Middle frontal gyrus (tissue), 1 donor: ENCODE measurements around the gene RIF1.

Experiments used
- DNase-seq: peaks from one replicate; pipeline ENCODE4 v3.0.0-alpha.2; 2015; ENCODE audit warnings: low spot score; ENCODE audit errors: extremely low spot score

Gene RIF1, protein sequence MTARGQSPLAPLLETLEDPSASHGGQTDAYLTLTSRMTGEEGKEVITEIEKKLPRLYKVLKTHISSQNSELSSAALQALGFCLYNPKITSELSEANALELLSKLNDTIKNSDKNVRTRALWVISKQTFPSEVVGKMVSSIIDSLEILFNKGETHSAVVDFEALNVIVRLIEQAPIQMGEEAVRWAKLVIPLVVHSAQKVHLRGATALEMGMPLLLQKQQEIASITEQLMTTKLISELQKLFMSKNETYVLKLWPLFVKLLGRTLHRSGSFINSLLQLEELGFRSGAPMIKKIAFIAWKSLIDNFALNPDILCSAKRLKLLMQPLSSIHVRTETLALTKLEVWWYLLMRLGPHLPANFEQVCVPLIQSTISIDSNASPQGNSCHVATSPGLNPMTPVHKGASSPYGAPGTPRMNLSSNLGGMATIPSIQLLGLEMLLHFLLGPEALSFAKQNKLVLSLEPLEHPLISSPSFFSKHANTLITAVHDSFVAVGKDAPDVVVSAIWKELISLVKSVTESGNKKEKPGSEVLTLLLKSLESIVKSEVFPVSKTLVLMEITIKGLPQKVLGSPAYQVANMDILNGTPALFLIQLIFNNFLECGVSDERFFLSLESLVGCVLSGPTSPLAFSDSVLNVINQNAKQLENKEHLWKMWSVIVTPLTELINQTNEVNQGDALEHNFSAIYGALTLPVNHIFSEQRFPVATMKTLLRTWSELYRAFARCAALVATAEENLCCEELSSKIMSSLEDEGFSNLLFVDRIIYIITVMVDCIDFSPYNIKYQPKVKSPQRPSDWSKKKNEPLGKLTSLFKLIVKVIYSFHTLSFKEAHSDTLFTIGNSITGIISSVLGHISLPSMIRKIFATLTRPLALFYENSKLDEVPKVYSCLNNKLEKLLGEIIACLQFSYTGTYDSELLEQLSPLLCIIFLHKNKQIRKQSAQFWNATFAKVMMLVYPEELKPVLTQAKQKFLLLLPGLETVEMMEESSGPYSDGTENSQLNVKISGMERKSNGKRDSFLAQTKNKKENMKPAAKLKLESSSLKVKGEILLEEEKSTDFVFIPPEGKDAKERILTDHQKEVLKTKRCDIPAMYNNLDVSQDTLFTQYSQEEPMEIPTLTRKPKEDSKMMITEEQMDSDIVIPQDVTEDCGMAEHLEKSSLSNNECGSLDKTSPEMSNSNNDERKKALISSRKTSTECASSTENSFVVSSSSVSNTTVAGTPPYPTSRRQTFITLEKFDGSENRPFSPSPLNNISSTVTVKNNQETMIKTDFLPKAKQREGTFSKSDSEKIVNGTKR (N-terminal part only)

DNA sequence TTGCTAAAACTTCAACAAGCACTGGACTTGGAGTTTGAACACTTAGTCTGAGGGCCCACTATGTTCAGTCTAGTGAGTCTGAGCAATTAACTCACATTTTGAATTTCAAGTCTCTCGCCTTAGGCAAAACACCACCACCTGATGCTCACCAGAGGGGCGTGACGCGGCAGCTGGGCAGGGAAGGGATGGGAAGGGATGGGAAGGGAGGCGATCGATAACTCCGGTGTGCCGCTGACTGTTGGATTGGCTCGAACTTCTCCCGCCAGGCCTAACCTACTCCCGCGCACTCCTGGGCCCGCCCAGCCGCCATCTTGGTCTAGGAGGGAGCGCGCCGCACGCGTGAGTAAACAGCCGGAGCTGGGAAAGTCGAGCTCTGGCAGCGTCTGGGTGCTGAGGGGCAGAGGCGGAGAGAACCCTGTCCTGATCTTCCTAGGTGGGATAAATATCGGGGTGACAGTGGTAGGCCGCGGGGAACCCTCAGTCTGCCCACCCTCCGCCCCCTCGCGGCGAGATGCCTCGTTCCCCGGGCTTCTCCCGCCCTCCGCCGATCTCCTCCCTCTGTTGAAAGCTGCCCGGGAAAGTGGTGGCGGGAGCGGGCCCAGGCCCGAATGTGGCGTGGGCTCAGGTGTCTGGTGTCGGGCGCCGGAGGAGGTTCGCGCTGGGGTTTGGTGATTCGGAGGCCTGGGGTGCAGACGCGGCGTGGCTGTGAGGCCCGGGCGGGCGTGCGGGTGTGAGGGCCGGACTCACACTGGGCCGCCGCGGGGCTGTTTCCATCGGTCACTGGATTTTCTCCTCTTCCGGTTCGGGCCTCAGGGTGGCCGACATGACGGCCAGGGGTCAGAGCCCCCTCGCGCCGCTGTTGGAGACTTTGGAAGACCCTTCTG, at the start of gene RIF1:
RIF1 (plus strand) TSS at position 302 of the 884 bp plus-strand sequence; CDS start at position 824, 522 bp downstream.
- peak; percentile 74 for DNase-seq

DNA sequence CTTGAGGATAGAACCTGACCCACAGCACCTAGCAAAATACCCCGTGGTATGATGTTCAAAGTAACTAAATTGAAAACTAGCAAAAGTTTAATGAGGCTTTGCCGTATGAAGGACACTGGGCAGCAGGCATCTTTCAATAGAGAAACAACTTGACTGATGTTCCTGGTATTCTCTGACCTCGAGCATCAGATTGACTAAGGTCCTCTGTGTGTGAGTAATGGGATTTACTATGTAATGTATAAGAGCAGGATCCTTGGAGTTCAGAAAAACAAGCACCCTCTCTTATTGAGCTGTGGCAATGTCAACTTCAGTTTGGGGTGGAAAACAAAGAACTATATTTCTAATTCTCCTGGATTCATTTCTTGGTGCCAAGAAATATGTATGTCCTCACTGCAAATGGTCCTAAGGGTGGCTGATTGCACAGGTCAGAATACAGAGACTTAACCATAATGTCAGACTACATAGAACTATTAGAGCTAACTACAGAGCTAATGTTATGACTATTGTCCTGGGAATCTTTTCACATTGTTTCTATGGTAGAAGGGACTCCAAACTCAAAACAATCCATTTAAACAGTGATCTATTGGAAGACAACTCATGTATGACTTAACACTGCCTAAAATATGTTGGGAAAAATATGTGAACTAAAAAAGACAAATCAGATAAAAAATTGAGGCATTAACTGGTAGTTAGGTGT, 47.9 kb upstream of the RIF1 start:
- no peak for DNase-seq

DNA sequence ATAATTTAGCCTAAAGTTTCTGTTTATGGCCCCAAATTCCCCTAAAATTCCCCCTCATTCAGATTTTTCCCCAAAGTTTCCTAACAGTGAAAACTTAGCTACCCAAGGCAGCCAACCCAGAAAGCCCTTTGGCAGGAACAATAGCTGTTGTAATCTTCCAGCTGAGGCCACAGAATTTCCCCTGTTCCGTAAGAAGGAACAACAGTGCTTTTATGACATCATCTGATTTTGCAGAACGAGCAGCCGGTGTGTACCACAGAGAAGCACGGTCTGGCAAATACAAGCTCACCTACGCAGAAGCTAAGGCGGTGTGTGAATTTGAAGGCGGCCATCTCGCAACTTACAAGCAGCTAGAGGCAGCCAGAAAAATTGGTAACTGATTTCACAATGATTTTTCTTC, 46.0 kb upstream of the RIF1 start:
- DNase-seq: no peak

DNA sequence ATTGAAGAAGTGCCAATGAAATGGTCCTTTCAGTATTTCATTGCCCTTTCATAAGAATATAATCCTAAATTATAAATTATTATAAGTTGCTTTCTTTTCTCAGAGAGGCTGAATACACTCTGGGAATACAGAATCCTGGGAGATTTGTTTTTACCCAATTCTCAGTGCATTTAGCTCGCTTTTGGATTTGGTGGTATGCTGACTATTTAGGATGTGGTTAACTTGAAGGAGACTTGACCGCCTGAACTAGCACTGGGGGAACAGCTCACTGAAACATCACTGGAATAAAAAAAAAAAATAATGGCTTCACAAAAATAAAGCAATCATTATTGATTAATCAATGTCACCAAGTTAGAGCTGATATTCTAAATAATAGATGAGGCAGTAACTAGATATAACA, 42.1 kb upstream of the RIF1 start:
- no peak for DNase-seq

DNA sequence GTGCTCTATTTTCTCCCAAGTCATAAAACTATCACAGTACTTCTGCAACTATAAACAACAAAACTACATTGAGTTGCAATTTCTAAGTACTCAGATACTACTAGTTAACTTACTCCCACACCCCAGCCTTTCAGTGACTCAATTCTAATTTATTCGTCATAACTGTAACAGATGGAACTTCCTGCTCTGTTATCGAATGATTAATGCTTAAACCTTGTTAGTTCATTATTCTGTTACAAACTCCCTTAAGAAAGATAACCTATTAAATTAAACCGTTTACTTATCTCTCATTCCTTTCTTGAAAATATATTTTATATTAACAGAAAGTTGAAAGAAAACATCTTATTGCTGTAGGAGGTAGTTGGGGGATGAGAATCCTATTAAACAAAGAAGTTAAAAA, 35.3 kb upstream of the RIF1 start:
- DNase-seq: no peak

DNA sequence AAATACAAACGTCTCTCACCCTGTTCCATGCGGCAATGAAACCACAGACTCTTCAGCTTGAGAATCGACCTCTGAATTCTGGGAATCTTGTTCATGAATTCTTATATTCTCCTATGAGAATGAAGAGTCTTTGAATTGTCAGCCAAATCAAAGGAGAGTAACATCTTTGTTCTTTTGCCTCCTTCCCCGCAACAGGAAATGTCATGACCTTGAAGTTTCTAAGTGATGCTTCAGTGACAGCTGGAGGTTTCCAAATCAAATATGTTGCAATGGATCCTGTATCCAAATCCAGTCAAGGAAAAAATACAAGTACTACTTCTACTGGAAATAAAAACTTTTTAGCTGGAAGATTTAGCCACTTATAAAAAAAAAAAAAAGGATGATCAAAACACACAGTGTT, 30.5 kb upstream of the RIF1 start:
- DNase-seq: no peak

DNA sequence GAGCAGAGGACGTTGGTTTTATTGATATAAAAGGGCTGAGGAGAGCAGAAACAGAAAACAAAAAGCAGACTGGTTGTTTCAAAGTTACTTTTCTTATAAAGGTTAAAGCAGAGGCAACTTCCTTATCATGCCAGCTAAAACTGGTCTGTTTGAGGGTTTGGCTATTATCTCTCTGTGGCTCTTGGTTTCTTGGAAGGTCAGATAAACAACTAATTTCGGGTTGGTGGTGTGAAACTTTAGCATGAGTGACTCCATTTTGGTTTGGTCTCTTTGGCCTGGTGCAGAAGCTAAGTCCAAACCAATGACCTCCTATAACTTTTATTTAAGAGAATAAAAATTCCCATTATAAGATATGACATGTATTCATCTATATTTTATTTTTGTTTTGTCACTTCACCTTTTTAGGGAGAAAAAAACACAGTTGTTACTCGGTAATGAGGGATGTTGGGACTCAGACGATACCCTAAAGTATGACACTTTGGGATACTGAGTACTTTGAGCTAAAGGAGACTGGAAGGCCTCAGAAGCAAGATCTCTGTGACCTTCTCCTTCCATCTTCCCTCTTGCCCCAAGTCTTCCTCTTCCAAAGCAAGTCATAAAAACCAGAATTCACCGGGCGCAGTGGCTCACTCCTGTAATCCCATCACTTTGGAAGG, 29.0 kb upstream of the RIF1 start:
- DNase-seq: no peak

DNA sequence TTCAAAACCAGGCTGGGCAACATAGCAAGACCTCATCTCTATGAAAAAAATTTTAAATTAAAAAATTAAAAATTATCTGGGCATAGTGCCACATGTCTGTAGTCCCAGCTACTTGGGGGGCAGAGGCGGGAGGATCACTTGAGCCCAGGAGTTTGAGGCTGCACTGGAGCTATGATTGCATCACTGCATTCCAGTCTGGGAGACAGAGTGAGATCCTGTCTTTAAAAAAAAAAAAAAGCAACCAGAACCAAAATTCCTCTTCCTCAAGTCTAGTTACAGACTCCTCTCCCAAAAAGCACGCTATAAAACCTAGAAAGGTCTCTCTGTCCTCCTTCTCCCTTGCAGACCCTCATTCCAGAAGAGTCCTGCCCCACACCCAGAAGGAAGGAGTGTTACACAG, 28.4 kb upstream of the RIF1 start:
- no peak for DNase-seq

DNA sequence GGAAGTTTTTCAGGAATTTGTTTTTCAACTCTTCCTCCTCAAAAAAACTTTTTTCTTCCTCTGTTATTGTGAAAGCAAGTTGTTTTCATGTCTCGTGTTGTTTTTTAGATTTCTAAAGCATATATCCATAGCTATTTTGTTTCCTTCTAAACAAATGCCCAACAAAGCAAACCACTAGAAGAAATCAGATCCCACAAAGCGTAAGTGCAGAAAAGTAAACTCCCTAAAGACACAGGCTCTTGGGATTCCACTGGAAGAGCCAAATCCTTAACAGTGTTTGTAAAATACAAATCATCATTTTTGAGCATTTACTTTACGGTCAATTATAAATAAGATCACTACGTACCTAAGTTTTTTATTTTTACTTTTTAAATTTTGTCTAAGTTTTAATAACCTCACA, 21.7 kb upstream of the RIF1 start:
- no peak for DNase-seq

DNA sequence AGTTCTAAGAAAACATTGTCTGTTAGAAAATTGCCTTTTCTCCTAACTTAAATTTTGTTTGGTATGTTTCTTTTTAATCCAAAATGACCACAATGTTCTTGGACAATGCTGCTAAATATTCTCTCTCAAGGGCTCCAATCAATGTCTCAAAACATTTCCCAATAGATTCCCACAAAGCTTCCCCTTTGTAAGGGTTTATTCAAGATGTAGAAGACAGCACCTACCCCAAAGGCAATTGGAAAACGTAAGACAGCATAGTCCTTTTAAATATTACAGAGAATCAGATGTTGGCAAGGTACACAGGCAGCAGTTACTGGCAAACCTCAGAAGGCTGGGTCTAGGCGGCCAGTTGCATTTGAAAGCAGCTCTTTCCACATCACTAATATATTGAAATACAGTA, 18.3 kb upstream of the RIF1 start:
- DNase-seq: no peak

DNA sequence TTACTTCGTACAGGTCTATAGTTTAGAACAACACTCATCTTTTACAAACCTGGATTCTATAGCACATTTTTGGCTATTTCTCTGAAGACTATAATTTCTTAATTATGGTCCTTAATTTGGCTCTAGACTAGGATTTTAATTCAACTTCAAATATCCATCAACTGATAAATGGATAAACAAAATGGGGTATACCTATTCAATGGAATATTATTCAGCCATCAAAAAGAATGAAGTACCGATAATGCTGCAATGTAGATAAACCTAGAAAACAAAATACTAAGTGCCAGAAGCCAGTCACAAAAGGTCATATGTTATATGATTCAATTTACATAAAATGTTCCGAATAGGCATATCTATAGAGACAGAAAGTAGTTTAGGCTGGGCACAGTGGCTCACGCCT, 15.2 kb upstream of the RIF1 start:
- no peak for DNase-seq

DNA sequence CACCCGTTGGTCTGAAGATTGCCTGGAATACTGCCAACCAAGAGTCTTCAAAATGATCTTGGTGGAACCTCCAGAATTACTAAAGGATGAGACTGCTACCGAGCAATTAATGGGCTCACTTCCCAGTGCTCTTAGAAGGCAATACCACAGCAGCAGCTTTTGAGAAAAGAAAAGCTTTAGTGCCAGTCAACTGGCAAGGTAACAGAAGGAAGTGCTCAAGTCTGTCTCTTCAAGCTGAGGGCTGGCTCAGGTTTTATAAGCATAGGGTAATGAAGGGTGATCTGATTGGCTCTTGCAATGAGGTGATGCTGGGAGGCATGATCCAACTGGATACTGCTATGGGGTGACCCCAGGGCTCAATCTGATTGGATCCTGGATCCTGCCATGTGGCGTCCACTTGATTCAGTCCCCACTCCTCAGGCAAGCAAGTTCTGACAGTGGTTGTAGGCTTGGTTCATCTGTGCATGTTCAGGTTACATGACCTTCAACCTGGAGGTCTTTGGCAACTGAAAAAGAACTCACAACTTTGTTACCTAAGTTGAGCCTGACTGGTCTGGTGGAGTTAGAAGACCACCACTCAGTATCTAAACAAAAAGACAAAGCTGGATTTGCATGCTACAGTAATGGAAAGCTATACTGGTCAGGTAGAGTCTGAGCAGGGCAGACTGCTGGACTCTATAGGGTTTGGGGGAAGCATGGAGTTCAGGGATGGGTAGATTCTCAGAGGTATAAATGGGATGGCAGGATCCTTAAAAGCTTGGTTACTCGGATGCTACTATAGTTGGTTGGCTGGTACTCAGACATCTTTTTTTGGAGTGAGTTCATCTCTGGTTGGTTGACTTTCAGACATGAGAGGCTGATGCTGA, 14.0 kb upstream of the RIF1 start:
- DNase-seq: no peak

DNA sequence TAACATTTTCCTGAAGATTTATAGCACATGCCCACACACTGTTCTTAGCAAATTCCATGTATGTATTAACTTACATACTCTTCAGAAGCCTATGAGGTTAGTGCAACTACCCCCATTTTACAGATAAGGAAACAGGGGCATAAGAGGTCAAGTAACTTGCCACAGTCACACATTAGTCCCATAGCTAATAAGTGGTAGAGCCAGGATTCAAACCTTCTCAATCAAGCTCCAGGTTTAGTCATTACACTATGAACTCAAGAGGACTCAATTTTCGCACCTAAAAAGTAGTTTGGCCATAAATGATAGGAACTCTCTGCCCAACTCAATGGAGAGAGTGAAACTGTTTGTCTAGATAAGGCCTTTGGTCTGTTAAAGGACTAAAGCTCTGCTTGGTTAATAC, 9.7 kb upstream of the RIF1 start:
- DNase-seq: no peak

DNA sequence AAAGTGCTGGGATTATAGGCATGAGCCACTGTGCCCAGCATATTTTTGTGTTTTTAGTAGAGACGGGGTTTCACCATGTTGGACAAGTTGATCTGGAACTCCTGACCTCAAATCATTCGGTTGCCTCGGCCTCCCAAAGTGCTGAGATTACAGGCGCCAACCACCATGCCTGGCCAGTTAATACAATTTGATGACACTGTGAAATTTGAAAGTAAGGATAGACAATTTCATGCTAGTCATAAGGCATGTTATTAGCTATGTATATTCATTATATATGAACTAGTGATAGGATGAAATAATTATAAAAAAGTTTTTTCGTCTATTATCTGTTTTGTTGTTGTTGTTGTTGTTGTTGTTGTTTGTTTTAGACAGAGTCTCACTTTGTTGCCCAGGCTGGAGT, 8.6 kb upstream of the RIF1 start:
- no peak for DNase-seq

DNA sequence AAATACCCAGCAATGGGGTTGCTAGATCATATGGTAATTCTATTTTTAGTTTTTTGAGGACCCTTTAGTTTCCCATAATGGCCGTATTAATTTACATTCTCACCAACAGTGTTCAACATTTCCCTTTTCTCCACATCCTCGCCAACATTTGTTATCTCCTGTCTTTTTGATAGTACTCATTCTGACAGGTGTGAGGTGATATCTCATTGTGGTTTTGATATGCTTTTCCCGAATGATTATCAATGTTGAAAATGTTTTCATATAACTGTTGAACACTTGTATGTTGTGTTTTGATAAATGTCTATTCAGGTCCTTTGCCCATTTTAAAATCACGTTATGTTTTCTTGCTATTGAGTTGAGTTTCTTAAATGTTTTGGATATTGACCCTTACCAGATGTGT, 5.8 kb upstream of the RIF1 start:
- no peak for DNase-seq

DNA sequence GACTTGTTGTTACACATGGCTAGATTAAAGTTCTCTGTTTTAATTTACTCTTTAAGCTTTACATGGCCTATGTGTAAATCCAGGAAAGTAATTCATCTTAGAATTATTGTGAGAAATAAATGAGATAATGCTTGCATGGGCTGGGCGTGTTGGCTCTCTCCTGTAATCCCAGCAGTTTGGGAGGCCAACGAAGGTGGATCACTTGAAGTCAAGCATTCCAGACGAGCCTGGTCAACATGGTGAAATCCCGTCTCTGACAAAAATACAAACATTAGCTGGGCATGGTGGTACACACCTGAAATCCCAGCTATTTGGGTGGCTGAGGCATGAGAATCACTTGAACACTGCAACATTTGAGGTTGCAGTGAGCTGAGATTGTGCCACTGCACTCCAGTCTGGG, 4.3 kb upstream of the RIF1 start:
- no peak for DNase-seq

DNA sequence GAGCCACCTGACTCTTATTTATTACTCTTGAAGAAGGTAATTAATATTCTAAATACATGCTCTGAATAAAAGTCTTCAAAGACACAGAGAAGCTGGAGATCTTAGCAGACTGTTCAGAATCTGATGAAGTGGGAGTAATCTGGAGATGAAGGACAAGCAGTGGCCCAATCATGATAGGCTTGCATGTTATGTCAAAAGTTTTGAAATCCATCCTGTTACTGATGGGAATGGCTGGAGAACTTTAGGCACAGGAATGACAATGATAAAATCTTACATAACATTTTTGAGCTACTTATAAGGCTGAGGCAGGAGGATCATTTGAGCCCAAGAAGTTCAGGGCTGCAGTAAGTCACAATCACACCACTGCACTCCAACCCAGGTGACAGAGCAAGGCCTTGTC, 2.4 kb upstream of the RIF1 start:
- DNase-seq: no peak

DNA sequence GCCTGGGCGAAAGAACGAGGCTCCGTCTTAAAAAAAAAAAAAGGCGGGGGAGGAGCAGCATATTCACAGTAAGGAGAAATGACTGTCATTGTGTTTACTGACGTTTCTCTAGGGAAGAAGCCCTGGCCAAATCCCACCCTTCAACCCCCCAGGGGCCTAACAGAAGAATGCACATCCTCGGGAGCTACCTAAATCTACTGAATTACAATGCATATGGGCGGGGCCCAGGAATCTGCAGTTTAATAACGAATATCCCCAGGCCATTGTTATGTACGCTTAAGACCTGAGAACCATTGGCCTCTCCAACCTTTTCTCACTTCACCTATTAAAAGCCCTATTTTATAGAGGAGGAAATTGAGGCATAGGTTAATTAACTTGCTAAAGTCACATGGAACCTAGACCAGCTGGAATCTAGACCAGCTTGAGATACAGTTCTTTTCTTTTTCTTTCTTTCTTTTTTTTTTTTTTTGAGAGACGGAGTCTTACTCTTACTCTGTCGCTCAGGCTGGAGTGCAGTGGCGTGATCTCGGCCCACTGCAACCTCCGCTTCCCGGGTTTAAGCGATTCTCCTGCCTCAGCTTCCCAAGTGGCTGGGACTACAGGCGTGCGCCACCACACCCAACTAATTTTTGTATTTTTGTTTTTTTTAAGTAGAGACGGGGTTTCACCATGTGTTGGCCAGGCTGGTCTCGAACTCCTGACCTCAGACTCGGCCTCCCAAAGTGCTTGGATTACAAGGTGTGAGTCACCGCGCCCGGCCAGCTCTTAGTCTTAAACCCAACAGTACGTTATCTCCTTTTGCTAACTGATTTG, 708 bp upstream of the RIF1 start:
- DNase-seq: no peak
